HG03521 (cell line): Measurements from ENCODE around the gene FXYD2.

Experiments
- ATAC-seq: cut with Tn5 transposase; IDR thresholded peaks from one replicate; pipeline ENCODE4 v1.9.1; 2021; ENCODE audit warnings: mild to moderate bottlenecking, moderate library complexity; ENCODE audit not compliant: unreplicated experiment

Gene FXYD2

GRCh38 chr11:117770061-117770460 is 54.5 kb downstream of the FXYD2 start:
- ATAC-seq = no peak
